ENCODE measurements around the gene ITGAE.
"Not testable (repeated sequence)": the region's sequence is repeated elsewhere in the genome, so short reads cannot be mapped to it uniquely, and the experiment has no call there.

Gene ITGAE

GRCh38 chr17:3800362-3801271 is at the start of gene ITGAE:
ITGAE (minus strand) TSS chr17:3801188; CDS start chr17:3801144, 44 bp downstream.
- DNase-seq, result no peak

- DNase-seq, result no peak
These were observed 47.3 kb upstream of the ITGAE start for GRCh38 chr17:3848229-3848835.

GRCh38 chr17:3847165-3847670 is 46.2 kb upstream of the ITGAE start:
- no peak for DNase-seq

- no peak for DNase-seq
These were observed 45.6 kb upstream of the ITGAE start for GRCh38 chr17:3846437-3847164.

- DNase-seq, result peak; percentile 92
These were observed 44.8 kb upstream of the ITGAE start, which contains the start of gene NCBP3 for GRCh38 chr17:3845621-3846436. NCBP3 (minus strand) TSS chr17:3846246; CDS start chr17:3846223, 23 bp downstream.

- DNase-seq, result peak; percentile 35
These were observed 44.3 kb upstream of the ITGAE start for GRCh38 chr17:3845291-3845620.

- not testable (repeated sequence) for DNase-seq
These were observed 43.6 kb upstream of the ITGAE start for GRCh38 chr17:3844556-3844955.

- DNase-seq, result peak; percentile 57
These were observed 43.0 kb upstream of the ITGAE start for GRCh38 chr17:3843935-3844516.

GRCh38 chr17:3838206-3838605 is 37.2 kb upstream of the ITGAE start:
- DNase-seq, result no peak

GRCh38 chr17:3836551-3836950 is 35.6 kb upstream of the ITGAE start:
- no peak for DNase-seq

GRCh38 chr17:3835410-3836229 is 34.6 kb upstream of the ITGAE start:
- no peak for DNase-seq

GRCh38 chr17:3834811-3835210 is 33.8 kb upstream of the ITGAE start:
- DNase-seq, result no peak

GRCh38 chr17:3828852-3829232 is 27.9 kb upstream of the ITGAE start:
- DNase-seq, result no peak

GRCh38 chr17:3828151-3828851 is 27.3 kb upstream of the ITGAE start:
- DNase-seq, result no peak

GRCh38 chr17:3827124-3827773 is 26.3 kb upstream of the ITGAE start:
- DNase-seq, result peak; percentile 80

- no peak for DNase-seq
These were observed 25.2 kb upstream of the ITGAE start for GRCh38 chr17:3826191-3826590.

- DNase-seq, result no peak
These were observed 20.1 kb upstream of the ITGAE start for GRCh38 chr17:3821101-3821500.

- no peak for DNase-seq
These were observed 17.8 kb upstream of the ITGAE start for GRCh38 chr17:3818786-3819185.

GRCh38 chr17:3817851-3818605 is 17.0 kb upstream of the ITGAE start:
- DNase-seq, result no peak

All from CD4-positive, alpha-beta T cell treated with Interleukin-12 subunit alpha and Interleukin-12 subunit beta, for 1 hour (primary cell).